GM13976 (cell line): ENCODE data around the gene VEPH1.

ENCODE experiments used
- DNase-seq: peaks from one replicate; pipeline ENCODE4 v3.0.0; 2012; ENCODE audit warnings: low spot score
- in situ Hi-C: fragments of 300-500 bp; cut with MboI; formaldehyde crosslinking; loops from one replicate; pipeline ENCODE4 v1.12.0; 2022; ENCODE audit warnings: low sequenced_read_pairs, mixed read lengths, inconsistent platforms; ENCODE audit not compliant: unreplicated experiment
- TF ChIP-seq, protein P1 (sequence below): IDR thresholded peaks from 2 replicates; pipeline ENCODE4 v1.5.1; 2012; ENCODE audit warnings: borderline replicate concordance, mild to moderate bottlenecking; ENCODE audit not compliant: insufficient read depth; ENCODE audit errors: extremely low read depth, missing control alignments, control extremely low read depth

VEPH1 gene

DNA sequence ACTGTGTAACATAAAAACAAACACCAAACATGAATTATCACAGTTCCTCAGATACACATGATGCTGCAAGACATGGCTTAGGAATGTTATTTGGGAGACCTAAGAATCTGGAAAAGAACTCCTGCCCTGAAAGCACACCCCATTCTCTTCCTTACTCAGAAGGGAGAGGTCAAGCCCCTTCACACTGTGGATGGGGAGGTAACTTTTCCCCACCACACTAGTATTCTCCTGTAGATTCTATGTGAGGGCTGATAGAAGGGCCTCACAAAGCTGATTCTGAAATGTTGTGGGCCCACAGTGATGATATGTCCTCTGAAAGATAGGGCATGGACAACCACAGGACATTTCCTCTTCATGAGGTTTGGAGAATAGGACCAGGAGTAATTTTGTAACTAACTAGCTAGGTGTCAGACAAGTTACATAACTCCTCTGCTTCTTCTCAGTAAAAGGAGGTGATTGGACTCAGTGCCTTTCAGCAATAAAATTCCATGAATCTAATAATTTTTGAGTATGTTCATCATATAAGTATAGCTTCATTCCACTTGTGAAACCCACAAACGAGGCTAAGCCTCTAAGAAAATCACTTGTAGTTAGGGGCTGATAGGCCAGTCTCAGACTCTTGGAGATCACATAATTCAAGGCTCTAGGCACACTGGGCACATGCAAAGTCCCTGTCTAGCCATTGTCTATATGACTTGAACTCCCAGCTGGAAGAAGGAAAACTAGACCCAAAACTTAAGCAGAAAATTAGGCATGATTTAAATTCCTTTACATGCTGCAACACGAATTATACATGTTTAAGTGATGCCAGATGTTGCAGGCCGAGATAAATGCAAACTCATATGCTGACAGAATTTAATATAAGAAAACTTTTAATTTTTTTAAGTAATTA, 59.1 kb downstream of the VEPH1 start:
- in situ Hi-C loops, result no loop called here
- no peak for DNase-seq
- TF ChIP-seq, protein P1, sequence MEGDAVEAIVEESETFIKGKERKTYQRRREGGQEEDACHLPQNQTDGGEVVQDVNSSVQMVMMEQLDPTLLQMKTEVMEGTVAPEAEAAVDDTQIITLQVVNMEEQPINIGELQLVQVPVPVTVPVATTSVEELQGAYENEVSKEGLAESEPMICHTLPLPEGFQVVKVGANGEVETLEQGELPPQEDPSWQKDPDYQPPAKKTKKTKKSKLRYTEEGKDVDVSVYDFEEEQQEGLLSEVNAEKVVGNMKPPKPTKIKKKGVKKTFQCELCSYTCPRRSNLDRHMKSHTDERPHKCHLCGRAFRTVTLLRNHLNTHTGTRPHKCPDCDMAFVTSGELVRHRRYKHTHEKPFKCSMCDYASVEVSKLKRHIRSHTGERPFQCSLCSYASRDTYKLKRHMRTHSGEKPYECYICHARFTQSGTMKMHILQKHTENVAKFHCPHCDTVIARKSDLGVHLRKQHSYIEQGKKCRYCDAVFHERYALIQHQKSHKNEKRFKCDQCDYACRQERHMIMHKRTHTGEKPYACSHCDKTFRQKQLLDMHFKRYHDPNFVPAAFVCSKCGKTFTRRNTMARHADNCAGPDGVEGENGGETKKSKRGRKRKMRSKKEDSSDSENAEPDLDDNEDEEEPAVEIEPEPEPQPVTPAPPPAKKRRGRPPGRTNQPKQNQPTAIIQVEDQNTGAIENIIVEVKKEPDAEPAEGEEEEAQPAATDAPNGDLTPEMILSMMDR, result no peak

DNA sequence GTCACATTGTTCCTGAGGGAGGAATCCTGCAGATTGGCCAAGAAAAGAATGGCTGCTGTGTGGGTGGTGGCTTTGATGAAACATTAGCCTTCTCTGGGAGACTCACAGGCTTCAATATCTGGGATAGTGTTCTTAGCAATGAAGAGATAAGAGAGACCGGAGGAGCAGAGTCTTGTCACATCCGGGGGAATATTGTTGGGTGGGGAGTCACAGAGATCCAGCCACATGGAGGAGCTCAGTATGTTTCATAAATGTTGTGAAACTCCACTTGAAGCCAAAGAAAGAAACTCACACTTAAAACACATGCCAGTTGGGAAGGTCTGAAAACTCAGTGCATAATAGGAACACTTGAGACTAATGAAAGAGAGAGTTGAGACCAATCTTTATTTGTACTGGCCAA, 60.5 kb downstream of the VEPH1 start:
- TF ChIP-seq, protein P1, result no peak
- in situ Hi-C loops, result no loop called here
- DNase-seq, result no peak

DNA sequence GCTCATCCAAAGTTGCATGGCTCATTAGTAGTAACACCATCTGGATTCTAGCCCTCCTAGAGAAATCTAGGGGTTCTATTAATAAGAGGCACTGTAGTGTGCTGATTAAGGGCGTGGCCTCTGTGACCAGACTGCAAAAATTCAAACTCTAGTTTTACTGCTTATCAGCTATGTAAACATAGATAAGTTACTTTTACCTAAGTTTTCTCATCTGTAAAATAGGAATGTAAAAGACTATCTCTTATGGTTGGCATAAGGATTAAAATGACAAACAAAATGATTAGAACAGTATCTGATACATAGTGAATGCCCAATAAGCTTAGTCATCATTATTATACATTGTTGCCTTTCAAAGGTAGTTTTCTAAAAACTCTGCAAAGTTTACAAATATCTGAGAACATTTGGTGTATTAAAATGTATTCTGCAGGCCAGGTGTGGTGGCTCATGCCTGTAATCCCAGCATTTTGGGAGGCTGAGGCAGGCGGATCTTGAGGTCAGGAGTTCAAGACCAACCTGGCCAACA, 62.1 kb downstream of the VEPH1 start:
- DNase-seq, result no peak
- in situ Hi-C loops, result no loop called here
- TF ChIP-seq, protein P1, result no peak

DNA sequence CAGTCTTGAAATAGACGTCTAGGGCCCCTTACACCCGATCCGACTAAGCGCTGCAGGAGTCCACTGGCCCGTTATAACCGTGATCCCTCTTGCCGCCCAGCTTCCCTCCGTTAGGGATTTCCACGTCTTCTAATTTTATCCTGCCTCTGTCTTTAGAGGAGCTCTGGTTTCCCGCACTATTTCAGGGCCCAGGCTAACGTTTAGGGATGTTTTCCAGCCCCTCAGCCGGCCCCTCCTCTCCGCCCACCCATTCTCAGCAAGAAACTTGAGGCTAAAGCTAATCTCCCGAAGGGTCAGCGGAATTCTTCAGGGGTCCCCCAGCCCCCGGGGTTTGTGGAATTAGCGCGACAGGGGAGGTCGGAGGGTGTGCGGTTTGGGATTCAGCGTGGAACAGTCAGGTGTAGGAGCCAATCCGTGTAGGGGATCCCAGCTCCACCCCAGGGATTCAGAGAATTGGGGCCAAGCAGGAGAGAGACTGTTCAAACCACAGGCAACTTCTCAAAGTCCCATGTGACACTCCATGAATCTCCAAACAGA, 65.0 kb downstream of the VEPH1 start:
- in situ Hi-C loops, result no loop called here
- DNase-seq, result peak; percentile 8
- TF ChIP-seq, protein P1, result no peak

DNA sequence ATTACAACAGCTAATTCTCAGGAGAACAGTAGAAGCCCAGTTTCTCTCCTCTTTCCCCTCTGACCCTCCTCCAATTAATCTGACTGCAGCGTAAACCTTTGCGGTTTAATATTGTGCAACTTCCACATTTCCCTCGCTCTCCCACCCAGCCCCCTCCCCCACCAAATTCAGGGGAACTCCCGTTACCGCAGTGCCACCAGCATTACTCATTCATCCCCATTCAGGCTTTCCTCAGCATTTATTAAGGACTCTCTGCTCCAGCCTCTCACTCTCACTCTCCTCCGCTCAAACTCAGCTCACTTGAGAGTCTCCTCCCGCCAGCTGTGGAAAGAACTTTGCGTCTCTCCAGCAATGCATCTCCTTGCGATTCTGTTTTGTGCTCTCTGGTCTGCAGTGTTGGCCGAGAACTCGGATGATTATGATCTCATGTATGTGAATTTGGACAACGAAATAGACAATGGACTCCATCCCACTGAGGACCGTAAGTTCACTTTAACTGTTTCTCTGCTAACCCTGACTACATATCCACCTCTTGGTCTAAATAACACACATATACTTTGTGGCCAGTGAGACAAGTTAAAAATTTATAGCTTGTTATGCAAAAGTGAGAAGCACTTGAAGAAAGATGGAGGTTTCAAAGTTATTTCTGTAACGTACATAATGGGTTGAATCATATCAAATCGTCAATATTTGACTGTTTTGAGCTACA, 66.5 kb downstream of the VEPH1 start, which contains the start of gene PTX3:
PTX3 (plus strand) TSS at position 268 of the 709 bp plus-strand sequence; CDS start at position 352, 84 bp downstream.
- DNase-seq, result no peak
- TF ChIP-seq, protein P1, result no peak
- in situ Hi-C loops, result no loop called here

DNA sequence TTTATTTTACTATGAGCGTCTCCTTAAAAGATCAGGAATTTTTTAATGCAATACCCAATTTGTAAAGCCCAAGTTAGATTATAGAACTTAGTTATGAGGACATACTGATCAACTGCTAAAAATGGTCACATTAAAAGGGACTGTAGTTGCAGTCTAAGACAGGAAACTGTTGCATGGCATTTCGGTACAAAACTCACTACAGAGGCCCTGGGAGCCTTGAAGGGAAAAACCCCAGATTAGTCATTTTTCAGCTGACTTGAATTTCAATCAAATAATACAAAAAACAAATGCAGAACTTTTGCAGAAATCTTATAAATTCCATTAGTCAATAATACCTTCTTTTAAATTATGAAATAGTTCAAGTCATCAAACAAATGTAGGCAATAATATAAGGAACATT, 73.5 kb downstream of the VEPH1 start:
- DNase-seq, result no peak
- in situ Hi-C loops, result no loop called here
- TF ChIP-seq, protein P1, result no peak
